Esophagus muscularis mucosa (tissue), 4 donors: ENCODE measurements around the gene MAGI1. TPM values are rescaled to one million over a fixed set of nuclear protein-coding genes. Genes with fewer than 3 reads are reported as not detected.

ENCODE experiments used
- DNase-seq: peaks from one replicate; pipeline ENCODE4 v3.0.0-alpha.2; 2017; ENCODE audit errors: extremely low spot score
- H3K27ac ChIP-seq, 4 donors: fragments of 200-600 bp; sonication (generic); replicated peaks in 1 of 4; 1 replicate in 3 of 4; 2 replicates in 1 of 4; pipeline ENCODE4 v1.5.1; 2016 to 2019; ENCODE audit warnings: mild to moderate bottlenecking in 1 of 4
- H3K27me3 ChIP-seq, 4 donors: fragments of 200-600 bp; sonication (generic); one replicate each; pipeline versions ENCODE4 v1.5.1 to v1.6.0; 2016 to 2019
- H3K36me3 ChIP-seq, 4 donors: fragments of 200-600 bp; sonication (generic); one replicate each; pipeline ENCODE4 v1.5.1; 2016 to 2019
- H3K4me1 ChIP-seq, 4 donors: fragments of 200-600 bp; sonication (generic); one replicate each; pipeline ENCODE4 v1.5.1; 2016 to 2019
- H3K4me3 ChIP-seq, 4 donors: fragments of 200-600 bp; sonication (generic); 1 replicate in 2 of 4; 2 replicates in 2 of 4; pipeline ENCODE4 v1.5.1; 2016 to 2019; ENCODE audit warnings: mild to moderate bottlenecking in 4 of 4, moderate library complexity in 1 of 4
- H3K9me3 ChIP-seq, 4 donors: fragments of 200-600 bp; sonication (generic); 1 replicate in 3 of 4; 2 replicates in 1 of 4; pipeline ENCODE4 v1.5.1; 2016 to 2019
- EP300 ChIP-seq: sonication (generic); formaldehyde crosslinking; IDR thresholded peaks from one replicate; pipeline ENCODE4 v1.6.1; 2017; ENCODE audit warnings: antibody characterized with exemption
- POLR2A ChIP-seq: fragments of 450-650 bp; IDR thresholded peaks from one replicate; pipeline ENCODE4 v1.6.1; 2017; ENCODE audit warnings: antibody characterized with exemption, moderate library complexity, mild to moderate bottlenecking, low read depth
- POLR2AphosphoS5 ChIP-seq, 2 donors: sonication (generic); formaldehyde crosslinking; IDR thresholded peaks; one replicate each; pipeline ENCODE4 v1.6.1; 2017; ENCODE audit warnings: antibody characterized with exemption in 2 of 2
- WGBS: methylation state at CpG from one replicate; pipeline ENCODE4 v1.1.5; 2018; 5-methylcytosine and 5-hydroxymethylcytosine counted together
- intact Hi-C: fragments of 100-400 bp; cut with DNase I; formaldehyde crosslinking; loops from one replicate; pipeline ENCODE4 v1.15.1; 2023
- total RNA-seq, 4 donors: library from RNA; depleted of rRNA; stranded (reverse); fragments of >200 nt; gene quantifications; one replicate each; pipeline versions ENCODE4 v1.1.0 to v1.2.1, GENCODE V29; 2016
- TF ChIP-seq, protein P1 (sequence below), 3 experiments: fragments of 200-600 bp in 2 of 3; fragments of 450-650 bp in 1 of 3; sonication (generic) in 2 of 3; IDR thresholded peaks; one replicate each; pipeline ENCODE4 v1.5.1; 2017 to 2019; ENCODE audit warnings: antibody characterized with exemption in 3 of 3, mild to moderate bottlenecking in 2 of 3, moderate library complexity in 1 of 3

MAGI1 gene
- total RNA-seq, 4 donors from 2014 or later: 17.1 to 35.1 (median 25.2) TPM

- 92% methylated on average over 4 of the region's 4 CpGs for WGBS
- Histone ChIP-seq H3K4me1 (peaks cover 8 to 14% (median 12%) of the 10 kb centered on the region in 4 donors), H3K9me3 (no peaks in the 10 kb centered on the region), H3K36me3 (no peaks in the 10 kb centered on the region), H3K27ac (no peak overlapping the region), H3K4me3 (no peak overlapping the region), H3K27me3 (no peaks in the 10 kb centered on the region)
- no peak for DNase-seq
- TF ChIP-seq POLR2A (no peak), POLR2AphosphoS5 (IDR thresholded peaks at IDR 0.05) (no peak), EP300 (no peak)
- TF ChIP-seq, protein P1, sequence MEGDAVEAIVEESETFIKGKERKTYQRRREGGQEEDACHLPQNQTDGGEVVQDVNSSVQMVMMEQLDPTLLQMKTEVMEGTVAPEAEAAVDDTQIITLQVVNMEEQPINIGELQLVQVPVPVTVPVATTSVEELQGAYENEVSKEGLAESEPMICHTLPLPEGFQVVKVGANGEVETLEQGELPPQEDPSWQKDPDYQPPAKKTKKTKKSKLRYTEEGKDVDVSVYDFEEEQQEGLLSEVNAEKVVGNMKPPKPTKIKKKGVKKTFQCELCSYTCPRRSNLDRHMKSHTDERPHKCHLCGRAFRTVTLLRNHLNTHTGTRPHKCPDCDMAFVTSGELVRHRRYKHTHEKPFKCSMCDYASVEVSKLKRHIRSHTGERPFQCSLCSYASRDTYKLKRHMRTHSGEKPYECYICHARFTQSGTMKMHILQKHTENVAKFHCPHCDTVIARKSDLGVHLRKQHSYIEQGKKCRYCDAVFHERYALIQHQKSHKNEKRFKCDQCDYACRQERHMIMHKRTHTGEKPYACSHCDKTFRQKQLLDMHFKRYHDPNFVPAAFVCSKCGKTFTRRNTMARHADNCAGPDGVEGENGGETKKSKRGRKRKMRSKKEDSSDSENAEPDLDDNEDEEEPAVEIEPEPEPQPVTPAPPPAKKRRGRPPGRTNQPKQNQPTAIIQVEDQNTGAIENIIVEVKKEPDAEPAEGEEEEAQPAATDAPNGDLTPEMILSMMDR (IDR thresholded peaks at IDR 0.05): no peak
- intact Hi-C loops: no loop called here
Observed at GRCh38 chr3:65641045-65641444, 397.7 kb downstream of the MAGI1 start.

GRCh38 chr3:65639444-65639843 is 399.3 kb downstream of the MAGI1 start:
- TF ChIP-seq EP300 (no peak), POLR2AphosphoS5 (IDR thresholded peaks at IDR 0.05) (no peak), POLR2A (no peak)
- TF ChIP-seq, protein P1 (IDR thresholded peaks at IDR 0.05): no peak
- no peak overlapping the region for H3K4me3 ChIP-seq
- DNase-seq: no peak
- no peak overlapping the region for H3K27ac ChIP-seq
- no peaks in the 10 kb centered on the region for H3K9me3 ChIP-seq
- peaks cover 8 to 14% (median 12%) of the 10 kb centered on the region in 4 donors for H3K4me1 ChIP-seq
- no peaks in the 10 kb centered on the region for H3K27me3 ChIP-seq
- no peaks in the 10 kb centered on the region for H3K36me3 ChIP-seq
- intact Hi-C loops: no loop called here
- 93% methylated on average over 6 of the region's 6 CpGs for WGBS

GRCh38 chr3:65638301-65638700 is 400.4 kb downstream of the MAGI1 start:
- Histone ChIP-seq H3K4me1 (peaks cover 8 to 14% (median 12%) of the 10 kb centered on the region in 4 donors), H3K27me3 (no peaks in the 10 kb centered on the region), H3K9me3 (no peaks in the 10 kb centered on the region), H3K36me3 (no peaks in the 10 kb centered on the region), H3K27ac (no peak overlapping the region), H3K4me3 (no peak overlapping the region)
- WGBS: 97% methylated on average over 6 of the region's 6 CpGs
- no peak for TF ChIP-seq POLR2A
- TF ChIP-seq, protein P1 (IDR thresholded peaks at IDR 0.05): no peak
- TF ChIP-seq POLR2AphosphoS5 (IDR thresholded peaks at IDR 0.05): no peak
- no peak for TF ChIP-seq EP300
- no peak for DNase-seq
- intact Hi-C loops: no loop called here

- Histone ChIP-seq H3K27me3 (no peaks in the 10 kb centered on the region), H3K4me3 (no peak overlapping the region), H3K27ac (no peak overlapping the region), H3K36me3 (no peaks in the 10 kb centered on the region), H3K9me3 (no peaks in the 10 kb centered on the region), H3K4me1 (no peaks in the 10 kb centered on the region)
- intact Hi-C loops: no loop called here
- WGBS: 68% methylated on average over 3 of the region's 3 CpGs
- no peak for DNase-seq
- TF ChIP-seq POLR2AphosphoS5 (IDR thresholded peaks at IDR 0.05) (no peak), EP300 (no peak), POLR2A (no peak)
- TF ChIP-seq, protein P1 (IDR thresholded peaks at IDR 0.05): no peak
Observed at GRCh38 chr3:65636326-65636725, 402.4 kb downstream of the MAGI1 start.

- 98% methylated on average over 2 of the region's 2 CpGs for WGBS
- Histone ChIP-seq H3K4me3 (no peak overlapping the region), H3K36me3 (no peaks in the 10 kb centered on the region), H3K4me1 (no peaks in the 10 kb centered on the region), H3K9me3 (no peaks in the 10 kb centered on the region), H3K27ac (no peak overlapping the region), H3K27me3 (no peaks in the 10 kb centered on the region)
- TF ChIP-seq POLR2A: no peak
- TF ChIP-seq, protein P1 (IDR thresholded peaks at IDR 0.05): no peak
- TF ChIP-seq EP300: no peak
- TF ChIP-seq POLR2AphosphoS5 (IDR thresholded peaks at IDR 0.05): no peak
- no peak for DNase-seq
- intact Hi-C loops: no loop called here
Observed at GRCh38 chr3:65635657-65636056, 403.1 kb downstream of the MAGI1 start.
